AG09319 (cell line): ENCODE measurements around the gene PRKX.
"Not testable (repeated sequence)": the region's sequence is repeated elsewhere in the genome, so short reads cannot be mapped to it uniquely, and the experiment has no call there.

Source experiments
- DNase-seq: peaks from one replicate; pipeline ENCODE4 v3.0.0-alpha.2; 2010; ENCODE audit warnings: low read depth; ENCODE audit errors: extremely low read depth
- TF ChIP-seq, protein P1 (sequence below): IDR thresholded peaks from 2 replicates; pipeline ENCODE4 v1.5.1; 2011; ENCODE audit warnings: low read depth, mild to moderate bottlenecking, inconsistent platforms, low read length, moderate library complexity

Gene PRKX

DNA sequence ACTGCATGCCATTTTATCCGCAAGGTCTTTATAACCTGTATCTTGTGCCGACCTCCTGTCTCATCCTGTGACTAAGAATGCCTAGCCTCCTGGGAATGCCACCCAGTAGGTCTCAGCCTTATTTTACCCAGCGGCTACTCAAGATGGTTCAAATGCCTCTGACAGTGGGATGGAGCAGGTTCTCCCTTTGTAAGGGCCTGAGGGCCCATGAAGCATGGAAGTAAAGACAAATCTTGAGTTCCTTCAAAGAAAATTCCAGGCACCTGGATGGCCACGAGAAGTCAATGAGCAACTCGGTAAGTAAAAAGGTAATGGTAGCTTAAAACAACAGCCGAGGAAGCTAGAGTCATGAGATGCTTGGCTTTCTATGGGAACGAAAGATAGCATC lies 19.6 kb upstream of the PRKX start:
- TF ChIP-seq, protein P1, sequence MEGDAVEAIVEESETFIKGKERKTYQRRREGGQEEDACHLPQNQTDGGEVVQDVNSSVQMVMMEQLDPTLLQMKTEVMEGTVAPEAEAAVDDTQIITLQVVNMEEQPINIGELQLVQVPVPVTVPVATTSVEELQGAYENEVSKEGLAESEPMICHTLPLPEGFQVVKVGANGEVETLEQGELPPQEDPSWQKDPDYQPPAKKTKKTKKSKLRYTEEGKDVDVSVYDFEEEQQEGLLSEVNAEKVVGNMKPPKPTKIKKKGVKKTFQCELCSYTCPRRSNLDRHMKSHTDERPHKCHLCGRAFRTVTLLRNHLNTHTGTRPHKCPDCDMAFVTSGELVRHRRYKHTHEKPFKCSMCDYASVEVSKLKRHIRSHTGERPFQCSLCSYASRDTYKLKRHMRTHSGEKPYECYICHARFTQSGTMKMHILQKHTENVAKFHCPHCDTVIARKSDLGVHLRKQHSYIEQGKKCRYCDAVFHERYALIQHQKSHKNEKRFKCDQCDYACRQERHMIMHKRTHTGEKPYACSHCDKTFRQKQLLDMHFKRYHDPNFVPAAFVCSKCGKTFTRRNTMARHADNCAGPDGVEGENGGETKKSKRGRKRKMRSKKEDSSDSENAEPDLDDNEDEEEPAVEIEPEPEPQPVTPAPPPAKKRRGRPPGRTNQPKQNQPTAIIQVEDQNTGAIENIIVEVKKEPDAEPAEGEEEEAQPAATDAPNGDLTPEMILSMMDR: no peak
- DNase-seq: no peak

DNA sequence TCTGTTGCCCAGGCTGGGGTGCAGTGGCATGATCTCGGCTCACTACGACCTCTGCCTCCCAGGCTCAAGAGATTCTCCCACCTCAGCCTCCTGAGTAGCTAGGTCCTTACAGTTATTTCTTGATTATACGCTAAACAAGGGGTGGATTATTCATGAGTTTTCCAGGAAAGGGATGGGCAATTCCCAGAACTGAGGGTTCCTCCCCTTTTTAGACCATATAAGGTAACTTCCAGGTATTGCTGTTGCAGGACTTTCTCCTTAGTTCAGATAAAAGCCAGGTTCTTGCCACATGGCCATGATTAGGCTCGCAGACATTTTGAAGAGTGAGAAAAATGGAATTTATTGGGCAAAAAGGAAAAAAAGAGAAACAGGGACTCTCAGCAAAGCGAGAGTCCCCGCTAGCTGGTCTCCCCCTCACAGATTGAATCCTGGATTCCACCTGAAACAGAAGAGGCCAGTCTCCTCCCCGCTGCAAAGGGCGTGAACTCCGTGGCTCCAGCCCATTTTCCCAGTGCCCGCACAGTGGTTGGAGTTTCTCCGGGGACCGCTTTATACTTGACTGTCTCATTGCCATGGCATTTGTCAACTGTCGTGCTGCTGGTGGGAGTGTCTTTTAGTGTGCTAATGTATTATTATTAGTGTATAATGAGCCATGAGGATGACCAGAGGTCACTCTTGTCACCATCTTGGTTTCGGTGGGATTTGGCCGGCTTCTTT lies 19.0 kb upstream of the PRKX start:
- not testable (repeated sequence) for DNase-seq

DNA sequence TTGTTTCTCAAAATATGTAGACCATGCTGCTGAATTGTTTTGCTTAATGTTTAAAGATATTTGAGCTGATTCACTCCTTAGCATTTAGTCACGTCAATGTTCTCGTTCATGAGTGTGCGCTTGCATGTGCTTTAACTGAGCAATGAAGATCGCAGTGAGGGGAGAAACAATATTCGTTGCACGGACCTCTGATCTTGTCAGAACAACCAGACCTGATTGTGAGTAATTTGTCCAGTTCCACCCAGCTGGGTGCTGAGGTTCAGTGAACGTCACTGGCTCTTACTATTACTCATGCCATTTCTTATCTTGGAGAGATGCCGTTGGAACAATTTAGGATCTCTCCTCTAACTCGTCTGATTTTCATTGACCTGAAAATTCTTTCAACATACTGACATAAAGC lies 15.0 kb upstream of the PRKX start:
- DNase-seq: peak; percentile 46
- TF ChIP-seq, protein P1: no peak

DNA sequence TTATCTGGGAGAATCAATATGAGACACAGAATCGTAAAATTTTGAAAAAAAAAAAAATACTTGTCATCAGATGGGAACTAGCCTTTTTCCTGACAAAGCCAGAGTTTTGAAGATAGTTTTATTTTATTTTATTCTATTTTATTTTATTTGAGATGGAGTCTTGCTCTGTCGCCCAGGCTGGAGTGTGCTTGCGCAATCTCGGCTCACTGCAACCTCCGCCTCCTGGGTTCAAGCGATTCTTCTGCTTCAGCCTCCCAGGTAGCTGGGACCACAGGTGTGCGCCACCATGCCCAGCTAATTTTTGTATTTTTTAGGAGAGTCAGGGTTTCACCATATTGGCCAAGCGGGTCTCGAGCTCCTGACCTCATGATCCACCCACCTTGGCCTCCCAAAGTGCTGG lies 10.0 kb upstream of the PRKX start:
- DNase-seq: not testable (repeated sequence)

DNA sequence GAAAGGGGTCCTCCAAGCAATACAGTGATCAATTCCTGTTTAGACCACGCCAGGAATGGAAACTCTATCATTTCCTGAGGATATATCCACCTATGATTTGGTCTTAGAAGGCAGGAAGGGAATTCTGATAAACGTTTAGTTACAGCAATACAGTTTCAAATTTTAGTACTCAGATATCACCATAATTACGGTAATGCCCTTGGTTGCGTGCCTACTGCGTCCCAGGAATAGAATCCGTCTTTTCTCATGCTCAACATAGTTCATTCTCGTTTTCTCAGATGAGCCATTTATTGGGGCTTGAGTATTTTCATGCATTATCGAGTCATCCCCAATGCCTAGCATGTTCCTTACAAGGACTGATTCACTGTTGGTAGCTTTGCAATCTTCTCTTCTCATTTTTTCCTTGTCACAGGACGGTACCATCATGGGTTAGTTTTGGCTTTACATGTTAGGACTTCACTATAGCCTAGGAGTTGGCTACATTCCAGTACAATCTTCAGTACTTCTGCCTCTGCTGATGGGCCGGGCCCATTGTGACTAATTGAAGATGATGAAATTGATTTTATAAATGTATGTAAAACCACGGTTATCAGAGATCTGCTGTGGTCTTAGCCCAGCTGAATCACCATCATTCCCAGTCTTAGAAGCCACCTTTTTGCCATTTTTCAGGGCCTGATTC lies 4.4 kb upstream of the PRKX start:
- DNase-seq: no peak
- TF ChIP-seq, protein P1: no peak

DNA sequence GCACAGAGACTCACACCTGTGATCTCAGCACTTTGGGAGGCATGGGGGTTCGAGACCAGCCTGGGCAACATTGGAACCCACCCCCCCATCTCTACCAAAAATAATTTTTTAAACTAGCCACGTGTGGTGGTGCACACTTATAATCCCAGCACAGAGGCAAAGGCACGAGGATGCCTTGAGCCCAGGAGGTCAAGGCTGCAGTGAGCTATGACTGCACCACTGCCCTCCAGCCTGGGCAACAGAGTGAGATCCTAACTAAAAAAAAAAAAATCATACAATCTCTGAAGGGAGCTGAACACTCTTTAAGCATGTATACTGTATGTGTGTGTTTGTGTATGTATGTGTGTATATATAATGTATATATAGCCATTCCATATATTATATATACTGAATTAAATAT lies 2.5 kb upstream of the PRKX start:
- no peak for DNase-seq
- TF ChIP-seq, protein P1: no peak

DNA sequence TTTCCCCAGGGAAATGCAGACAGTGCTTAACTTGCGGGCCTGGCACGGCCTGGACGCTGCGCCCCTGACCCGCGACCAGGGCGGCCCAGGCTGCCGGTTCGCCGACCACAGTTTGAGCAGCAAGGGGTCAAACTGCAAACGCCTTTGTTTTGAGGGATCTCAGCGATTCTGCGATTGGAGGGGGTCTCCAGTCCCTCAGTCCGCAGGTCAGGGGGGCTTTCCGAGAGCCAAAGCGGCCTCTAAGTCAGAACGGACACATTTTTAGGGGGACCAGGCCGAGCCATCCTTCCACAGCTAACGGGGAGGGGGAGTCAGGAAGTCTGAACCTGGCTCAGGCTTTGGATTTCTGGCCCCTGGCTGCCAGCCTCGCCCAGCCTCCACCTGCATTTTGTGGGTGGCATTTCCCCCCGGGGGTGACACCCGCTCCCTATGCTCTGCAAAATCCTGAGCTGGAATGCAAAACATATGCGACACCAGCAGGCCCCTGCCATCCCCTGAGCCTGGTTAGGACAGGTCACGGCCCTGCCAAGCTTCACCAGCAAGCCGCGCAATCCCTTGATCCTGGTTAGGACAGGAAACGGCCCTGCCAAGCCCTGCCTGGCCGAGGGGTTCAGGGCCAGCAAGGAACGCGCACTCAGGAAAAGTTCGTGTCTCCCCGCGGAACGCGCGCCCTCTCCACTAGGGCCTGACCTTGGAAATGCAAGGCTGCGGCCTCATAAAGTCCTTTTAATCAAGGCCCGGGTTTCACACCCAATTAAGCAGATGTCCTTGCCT lies 1.4 kb upstream of the PRKX start:
- not testable (repeated sequence) for DNase-seq

DNA sequence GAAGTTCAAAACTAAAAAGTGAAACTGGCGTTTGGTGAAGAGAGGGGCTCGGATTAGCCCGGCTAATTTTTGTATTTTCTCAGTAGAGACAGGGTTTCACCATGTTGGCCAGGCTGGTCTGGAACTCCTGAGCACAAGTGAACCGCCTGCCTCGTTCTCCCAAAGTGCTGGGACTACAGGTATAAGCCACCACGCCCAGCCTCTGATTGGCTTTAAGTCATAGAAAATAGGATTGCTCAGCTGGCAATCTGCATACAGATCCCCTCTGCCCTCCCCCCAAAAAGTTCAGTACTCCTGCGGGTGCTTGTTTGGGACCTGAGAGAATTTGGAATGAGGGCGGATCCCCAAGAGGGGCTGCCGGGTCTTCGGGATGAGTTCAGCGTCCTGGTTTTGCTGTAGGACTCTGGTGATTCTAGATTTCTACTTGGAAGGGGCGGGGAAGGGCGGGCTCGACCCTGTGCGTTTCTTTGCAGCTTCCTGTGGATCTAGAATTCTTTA lies 537 bp upstream of the PRKX start:
- DNase-seq: no peak
- TF ChIP-seq, protein P1: no peak
